NB4 (cell line): ENCODE data around the gene FRMD4B.

Experiments used
- DNase-seq: peaks from one replicate; pipeline ENCODE4 v3.0.0; 2010; ENCODE audit warnings: low read depth
- H3K4me3 ChIP-seq: one replicate; pipeline ENCODE4 v1.5.1; 2011; ENCODE audit warnings: mild to moderate bottlenecking, low read depth, low read length, moderate library complexity
- MAX ChIP-seq: IDR thresholded peaks from 2 replicates; pipeline ENCODE4 v1.6.1; 2011; ENCODE audit warnings: low read depth, low read length
- MYC ChIP-seq: IDR thresholded peaks from 2 replicates; pipeline ENCODE4 v1.6.1; 2011; ENCODE audit warnings: low read depth, low read length
- POLR2A ChIP-seq: IDR thresholded peaks from 2 replicates; pipeline ENCODE4 v1.6.1; 2011; ENCODE audit warnings: mild to moderate bottlenecking; ENCODE audit not compliant: insufficient read length; ENCODE audit errors: extremely low read depth
- TF ChIP-seq, protein P1 (sequence below): IDR thresholded peaks from one replicate; pipeline ENCODE4 v1.5.1; 2012; ENCODE audit warnings: low read depth, low read length

The FRMD4B gene

DNA sequence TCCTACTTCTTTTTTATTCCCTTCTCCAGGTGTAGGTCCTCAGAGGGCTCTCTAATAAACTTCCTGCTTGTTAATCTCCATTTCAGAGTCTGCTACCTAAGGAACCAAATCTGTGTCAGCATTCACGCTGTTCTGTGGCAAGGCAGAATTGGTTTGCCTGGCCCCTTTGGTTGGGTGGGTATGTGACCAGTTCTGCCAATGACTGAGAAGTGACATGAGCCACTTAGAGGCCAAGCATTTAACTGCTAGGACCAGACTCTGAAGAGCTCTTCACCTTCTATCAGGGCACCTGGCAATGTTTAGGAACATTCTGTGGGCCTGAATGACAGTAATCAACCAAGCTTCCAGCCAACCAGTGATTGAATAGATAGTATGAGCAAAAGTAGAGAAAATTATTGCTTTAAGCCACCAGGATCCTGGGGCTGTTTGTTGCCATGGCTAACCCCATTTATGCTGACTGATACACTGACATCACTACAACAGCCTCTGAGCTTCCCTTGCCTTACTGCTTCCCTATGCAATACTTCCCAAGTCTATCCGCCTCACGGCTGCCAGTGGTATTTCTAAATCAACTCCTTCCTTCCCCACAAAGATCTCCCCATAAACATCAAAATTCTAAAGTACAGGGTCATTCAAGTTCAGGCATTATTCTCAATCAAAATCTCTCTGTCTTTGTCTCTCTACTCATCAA is 7.6 kb downstream of the FRMD4B start:
- TF ChIP-seq MYC: no peak
- DNase-seq: no peak
- H3K4me3 ChIP-seq: no peak overlapping the region

DNA sequence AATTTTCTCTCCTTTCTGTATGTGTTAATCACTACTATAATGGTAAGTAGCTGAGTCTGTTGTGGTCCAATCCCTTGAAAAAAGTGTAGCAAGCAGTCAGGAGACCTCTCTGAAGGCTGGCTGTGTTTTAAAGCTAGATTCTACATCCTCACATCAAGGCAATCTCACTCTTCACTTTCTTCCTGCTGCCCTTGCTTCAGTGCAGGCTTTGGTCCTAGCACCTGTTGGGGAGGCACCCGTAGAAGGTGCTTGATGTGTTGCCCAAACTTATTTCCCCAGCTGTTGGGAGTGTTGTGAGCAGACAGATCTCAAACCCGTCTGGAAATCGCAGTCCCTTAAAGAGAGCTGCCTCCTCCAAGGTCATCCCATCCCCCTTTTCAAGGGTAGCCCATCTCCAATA is 8.6 kb downstream of the FRMD4B start:
- no peak overlapping the region for H3K4me3 ChIP-seq
- no peak for DNase-seq
- TF ChIP-seq, protein P1, sequence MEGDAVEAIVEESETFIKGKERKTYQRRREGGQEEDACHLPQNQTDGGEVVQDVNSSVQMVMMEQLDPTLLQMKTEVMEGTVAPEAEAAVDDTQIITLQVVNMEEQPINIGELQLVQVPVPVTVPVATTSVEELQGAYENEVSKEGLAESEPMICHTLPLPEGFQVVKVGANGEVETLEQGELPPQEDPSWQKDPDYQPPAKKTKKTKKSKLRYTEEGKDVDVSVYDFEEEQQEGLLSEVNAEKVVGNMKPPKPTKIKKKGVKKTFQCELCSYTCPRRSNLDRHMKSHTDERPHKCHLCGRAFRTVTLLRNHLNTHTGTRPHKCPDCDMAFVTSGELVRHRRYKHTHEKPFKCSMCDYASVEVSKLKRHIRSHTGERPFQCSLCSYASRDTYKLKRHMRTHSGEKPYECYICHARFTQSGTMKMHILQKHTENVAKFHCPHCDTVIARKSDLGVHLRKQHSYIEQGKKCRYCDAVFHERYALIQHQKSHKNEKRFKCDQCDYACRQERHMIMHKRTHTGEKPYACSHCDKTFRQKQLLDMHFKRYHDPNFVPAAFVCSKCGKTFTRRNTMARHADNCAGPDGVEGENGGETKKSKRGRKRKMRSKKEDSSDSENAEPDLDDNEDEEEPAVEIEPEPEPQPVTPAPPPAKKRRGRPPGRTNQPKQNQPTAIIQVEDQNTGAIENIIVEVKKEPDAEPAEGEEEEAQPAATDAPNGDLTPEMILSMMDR: no peak
- TF ChIP-seq POLR2A (no peak), MAX (no peak), MYC (no peak)

- no peak for DNase-seq
- no peak overlapping the region for H3K4me3 ChIP-seq
- TF ChIP-seq, protein P1: no peak
- TF ChIP-seq MAX: no peak
- no peak for TF ChIP-seq POLR2A
Measured at GRCh38 chr3:69376731-69377130, 9.2 kb downstream of the FRMD4B start.

GRCh38 chr3:69371816-69372215 is 14.1 kb downstream of the FRMD4B start:
- TF ChIP-seq POLR2A (no peak), MAX (no peak), MYC (no peak)
- TF ChIP-seq, protein P1: no peak
- H3K4me3 ChIP-seq: no peak overlapping the region
- no peak for DNase-seq

GRCh38 chr3:69370901-69371301 is 15.0 kb downstream of the FRMD4B start:
- no peak for DNase-seq
- H3K4me3 ChIP-seq: no peak overlapping the region
- no peak for TF ChIP-seq MAX
- no peak for TF ChIP-seq POLR2A
- TF ChIP-seq MYC: no peak
- TF ChIP-seq, protein P1: no peak

- TF ChIP-seq, protein P1: no peak
- TF ChIP-seq MYC (no peak), POLR2A (no peak), MAX (no peak)
- DNase-seq: peak; percentile 2
- no peak overlapping the region for H3K4me3 ChIP-seq
Measured at GRCh38 chr3:69370156-69370883, 15.6 kb downstream of the FRMD4B start.
